ENCODE data around the gene DOCK6.

The DOCK6 gene

DNA sequence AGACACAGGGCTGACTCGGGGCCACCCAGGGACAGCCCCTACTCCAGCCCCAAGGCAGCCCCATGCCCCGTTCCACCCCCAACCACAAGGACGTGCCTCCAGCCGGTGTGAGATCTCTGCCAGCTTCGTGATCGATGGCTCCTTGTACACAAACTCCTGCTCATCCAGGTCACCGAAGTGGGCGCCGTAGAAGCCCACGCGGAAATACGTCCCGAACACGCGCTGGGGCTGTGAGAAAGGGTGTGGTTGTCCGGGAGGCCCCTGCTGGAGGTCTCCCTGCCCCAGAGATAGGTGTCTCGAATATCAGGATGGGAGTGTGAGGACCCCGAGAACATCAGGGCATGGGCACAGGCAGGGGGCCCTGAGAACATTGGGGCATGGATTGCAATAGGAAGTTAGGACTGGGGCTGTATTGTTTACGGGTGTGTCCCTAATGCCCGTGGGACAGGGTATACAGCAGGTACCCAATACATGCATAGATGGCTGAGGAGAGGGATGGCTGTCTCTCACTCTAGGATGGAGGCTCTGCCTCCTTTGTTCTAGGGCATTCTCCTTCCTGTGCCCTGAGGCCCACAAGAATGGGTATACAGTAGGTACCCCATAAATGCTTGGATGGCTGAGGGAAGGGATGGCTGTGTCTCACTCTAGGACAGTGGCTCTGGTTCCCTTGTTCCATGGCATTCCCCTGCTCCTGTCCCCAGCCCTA, 59.7 kb downstream of the DOCK6 start:
- Mint-ChIP-seq H3K27me3 (no peaks in the 10 kb centered on the region), H3K4me3 (no peak overlapping the region), H3K27ac (no peak overlapping the region), H3K36me3 (no peaks in the 10 kb centered on the region), H3K9me3 (ENCODE audit: low read depth) (no peaks in the 10 kb centered on the region), H3K4me1 (ENCODE audit: low read depth) (no peaks in the 10 kb centered on the region)

DNA sequence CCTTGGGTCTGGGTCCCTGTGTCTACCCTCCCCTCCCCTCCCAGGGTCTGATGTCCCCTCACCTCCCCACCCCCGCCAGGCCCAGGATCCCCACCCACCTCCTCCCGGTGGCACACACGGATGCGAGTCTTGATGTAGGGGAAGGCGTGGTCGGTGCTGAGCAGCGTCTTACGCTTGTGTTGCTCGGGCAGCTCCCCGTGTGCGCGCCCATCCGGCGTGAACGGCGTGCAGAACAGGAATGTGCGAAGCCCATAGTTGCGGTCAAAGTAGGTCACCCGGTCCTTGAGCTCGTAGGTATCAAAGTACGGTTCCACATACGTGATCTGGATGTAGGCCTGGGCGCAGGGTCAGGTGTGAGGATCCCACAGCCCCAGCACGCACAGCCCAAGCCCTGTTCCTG, 60.5 kb downstream of the DOCK6 start:
- Mint-ChIP-seq H3K4me1 (ENCODE audit: low read depth) (no peaks in the 10 kb centered on the region), H3K27ac (no peak overlapping the region), H3K27me3 (no peaks in the 10 kb centered on the region), H3K9me3 (ENCODE audit: low read depth) (no peaks in the 10 kb centered on the region), H3K36me3 (no peaks in the 10 kb centered on the region), H3K4me3 (no peak overlapping the region)

DNA sequence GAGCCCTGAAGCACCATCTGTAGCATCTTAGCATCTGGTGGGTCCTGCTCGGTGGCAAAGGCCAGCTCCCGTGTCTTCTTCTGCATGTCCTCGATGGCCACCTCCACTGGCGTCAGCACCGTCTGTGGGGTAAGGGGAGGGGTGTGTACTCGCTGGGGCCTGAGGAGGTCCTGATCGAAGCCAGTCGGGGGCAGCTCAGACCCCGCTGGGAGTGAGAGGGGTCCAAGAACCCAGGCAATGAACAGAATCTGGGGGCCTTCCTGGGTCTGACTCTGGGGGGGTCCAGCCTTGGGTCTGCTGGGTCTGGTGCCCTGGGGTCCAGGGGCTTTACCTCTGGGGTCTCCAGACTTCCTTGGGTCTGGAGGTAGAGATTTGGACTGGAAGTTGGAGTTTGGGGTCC, 61.4 kb downstream of the DOCK6 start:
- H3K4me3 Mint-ChIP-seq = no peak overlapping the region
- H3K36me3 Mint-ChIP-seq = no peaks in the 10 kb centered on the region
- H3K9me3 Mint-ChIP-seq (ENCODE audit: low read depth) = no peaks in the 10 kb centered on the region
- H3K4me1 Mint-ChIP-seq (ENCODE audit: low read depth) = peaks cover 3% of the 10 kb centered on the region
- no peak overlapping the region for H3K27ac Mint-ChIP-seq
- no peaks in the 10 kb centered on the region for H3K27me3 Mint-ChIP-seq

DNA sequence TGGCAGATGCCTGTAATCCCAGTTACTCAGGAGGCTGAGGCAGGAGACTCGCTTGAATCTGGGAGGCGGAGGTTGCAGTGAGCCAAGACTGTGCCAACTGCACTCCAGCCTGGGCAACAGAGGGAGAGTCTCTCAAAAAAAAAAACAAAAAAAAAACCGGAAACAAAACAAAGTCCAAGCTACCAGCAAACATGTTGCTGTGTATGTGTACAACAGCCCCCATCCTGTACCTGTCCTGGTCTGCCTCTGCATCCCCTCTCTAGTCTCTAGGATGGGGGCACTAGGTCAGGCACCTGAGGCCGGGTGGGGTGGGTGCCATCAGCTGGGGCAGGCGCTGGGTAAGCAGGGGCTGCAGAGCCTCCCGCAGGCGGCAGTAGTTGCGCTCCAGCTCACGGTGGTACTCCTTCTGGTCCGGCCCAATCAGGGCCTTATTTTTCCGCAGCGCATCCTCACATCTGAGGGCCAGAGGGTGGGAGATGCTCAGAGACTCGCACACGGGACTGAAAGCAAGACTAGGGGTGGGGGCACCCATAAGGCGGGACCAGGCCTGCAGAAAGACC, 62.2 kb downstream of the DOCK6 start:
- Mint-ChIP-seq H3K27ac (no peak overlapping the region), H3K36me3 (no peaks in the 10 kb centered on the region), H3K4me1 (ENCODE audit: low read depth) (peaks cover 6% of the 10 kb centered on the region), H3K9me3 (ENCODE audit: low read depth) (no peaks in the 10 kb centered on the region), H3K27me3 (no peaks in the 10 kb centered on the region), H3K4me3 (no peak overlapping the region)

DNA sequence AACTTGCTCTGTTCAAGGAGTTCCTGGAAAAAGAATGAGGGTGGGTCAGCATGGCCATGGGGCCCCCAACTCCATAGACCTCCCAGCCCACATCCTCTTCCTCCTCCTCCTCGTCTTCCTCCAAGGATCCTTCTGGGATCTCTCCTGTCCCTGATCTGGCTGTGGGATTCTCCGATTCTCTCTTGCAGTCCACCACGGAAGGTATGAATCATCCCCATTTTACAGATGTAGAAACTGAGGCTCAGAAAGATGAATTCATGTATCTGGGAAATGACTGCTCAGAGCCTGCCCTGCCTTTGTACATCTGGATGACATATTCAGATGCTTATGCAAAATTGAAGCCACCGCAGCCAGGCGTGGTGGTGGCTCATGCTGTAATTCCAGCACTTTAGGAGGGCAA, 62.8 kb downstream of the DOCK6 start:
- H3K4me1 Mint-ChIP-seq (ENCODE audit: low read depth) = peaks cover 6% of the 10 kb centered on the region
- no peaks in the 10 kb centered on the region for H3K9me3 Mint-ChIP-seq (ENCODE audit: low read depth)
- H3K4me3 Mint-ChIP-seq = no peak overlapping the region
- H3K27ac Mint-ChIP-seq = no peak overlapping the region
- H3K36me3 Mint-ChIP-seq = no peaks in the 10 kb centered on the region
- no peaks in the 10 kb centered on the region for H3K27me3 Mint-ChIP-seq

DNA sequence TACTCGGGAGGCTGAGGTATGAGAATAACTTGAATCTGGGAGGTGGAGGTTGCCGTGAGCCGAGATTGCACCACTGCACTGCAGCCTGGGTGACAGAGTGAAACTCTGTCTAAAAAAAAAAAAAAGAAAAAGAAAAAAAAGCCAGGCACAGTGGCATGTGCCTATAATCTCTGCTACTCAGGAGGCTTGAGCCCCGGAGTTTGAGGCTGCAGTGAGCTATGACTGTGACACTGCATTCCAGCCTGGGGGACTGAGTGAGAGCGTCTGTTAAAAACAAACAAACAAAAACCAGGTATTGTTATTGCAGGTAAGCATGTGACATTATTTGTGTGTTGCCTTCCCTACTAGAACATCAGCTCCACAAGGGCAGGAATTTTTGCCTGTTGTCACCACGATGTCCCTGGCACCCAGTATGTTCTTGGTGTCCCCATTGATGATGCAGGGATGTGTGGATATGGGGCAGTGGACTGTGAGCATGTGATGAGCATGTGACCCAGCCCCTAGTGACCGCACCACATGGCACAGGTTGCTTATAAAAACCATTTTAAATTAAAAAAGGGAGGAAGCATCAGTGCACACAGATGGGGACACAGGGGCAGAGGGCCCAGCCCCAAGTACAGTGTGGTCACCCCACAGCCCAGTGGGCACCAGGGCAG, 63.4 kb downstream of the DOCK6 start:
- H3K9me3 Mint-ChIP-seq (ENCODE audit: low read depth) = no peaks in the 10 kb centered on the region
- H3K4me3 Mint-ChIP-seq = peak overlapping the region; percentile 46
- peaks cover 6% of the 10 kb centered on the region for H3K4me1 Mint-ChIP-seq (ENCODE audit: low read depth)
- no peaks in the 10 kb centered on the region for H3K27me3 Mint-ChIP-seq
- H3K27ac Mint-ChIP-seq = no peak overlapping the region
- no peaks in the 10 kb centered on the region for H3K36me3 Mint-ChIP-seq

DNA sequence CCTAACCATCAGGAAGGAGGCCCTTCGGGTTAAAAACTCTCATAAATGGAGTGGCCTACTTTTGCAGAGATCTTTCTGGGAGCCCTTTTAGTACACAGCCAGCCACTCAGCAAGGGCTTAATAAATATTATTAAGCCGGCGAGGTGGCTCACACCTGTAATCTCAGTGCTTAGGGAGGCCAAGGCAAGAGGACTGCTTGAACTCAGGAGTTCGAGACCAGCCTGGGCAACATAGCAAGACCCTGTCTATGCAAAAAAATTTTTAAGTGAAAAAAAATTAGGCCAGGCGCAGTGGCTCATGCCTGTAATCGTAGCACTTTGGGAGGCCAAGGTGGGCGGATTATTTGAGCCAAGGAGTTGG, 64.2 kb downstream of the DOCK6 start:
- Mint-ChIP-seq H3K4me3 (peak overlapping the region; percentile 80), H3K9me3 (ENCODE audit: low read depth) (no peaks in the 10 kb centered on the region), H3K27me3 (no peaks in the 10 kb centered on the region), H3K27ac (no peak overlapping the region), H3K36me3 (no peaks in the 10 kb centered on the region), H3K4me1 (ENCODE audit: low read depth) (peaks cover 6% of the 10 kb centered on the region)

DNA sequence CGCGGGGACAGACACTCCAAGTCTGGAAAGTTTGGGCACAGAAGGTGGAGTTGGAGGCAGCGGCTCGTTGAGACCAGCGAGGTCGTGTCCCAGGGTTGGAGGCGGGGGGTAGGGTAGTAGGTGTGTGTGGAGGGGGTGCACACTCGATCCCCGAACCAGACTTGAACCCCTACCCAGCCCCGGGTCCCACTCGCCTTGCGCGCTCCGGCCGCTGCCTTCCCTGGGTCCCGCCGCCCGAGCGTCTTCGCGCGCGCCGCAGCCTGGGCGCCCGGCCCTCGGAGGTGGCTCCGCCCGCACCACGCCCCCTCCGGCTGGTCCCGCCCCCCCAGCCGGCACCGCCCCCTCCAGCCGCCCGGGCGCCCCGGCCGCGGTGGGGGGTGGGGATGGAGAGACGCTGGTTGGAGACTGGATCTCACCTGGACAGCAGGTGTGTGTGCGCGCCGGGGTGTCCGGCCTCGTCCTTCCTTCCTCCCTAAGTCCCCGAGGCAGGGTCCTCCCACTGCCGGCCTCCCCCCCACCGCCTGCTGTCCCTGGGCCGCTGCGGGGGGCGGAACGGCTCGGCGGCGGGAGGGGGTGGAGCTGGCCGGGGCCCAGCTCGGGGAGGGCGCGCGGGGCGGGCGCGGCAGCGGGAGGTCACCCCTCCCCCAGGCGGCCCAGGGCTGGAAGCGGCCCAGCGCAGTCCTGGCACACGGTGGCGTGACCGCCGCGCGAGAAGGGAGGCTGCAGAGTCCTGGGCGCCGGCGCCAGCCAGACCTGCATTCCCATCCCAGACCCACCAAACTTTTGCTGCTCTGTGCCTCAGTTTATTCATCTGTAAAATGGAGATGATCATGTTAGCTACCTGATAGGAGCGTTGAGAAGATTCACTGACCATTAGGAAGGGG, 64.8 kb downstream of the DOCK6 start, which contains the start of gene KANK2:
TSS of gene KANK2 (minus strand) at position 255 of the 884 bp plus-strand sequence. CDS start 3,034 bp downstream, outside the sequence.
- Mint-ChIP-seq H3K27me3 (no peaks in the 10 kb centered on the region), H3K4me3 (peak within 1 kb of the TSS; percentile 80), H3K4me1 (ENCODE audit: low read depth) (peaks cover 6% of the 10 kb centered on the region), H3K27ac (no peak within 1 kb of the TSS), H3K36me3 (no peaks in the 10 kb centered on the region), H3K9me3 (ENCODE audit: low read depth) (no peaks in the 10 kb centered on the region)

DNA sequence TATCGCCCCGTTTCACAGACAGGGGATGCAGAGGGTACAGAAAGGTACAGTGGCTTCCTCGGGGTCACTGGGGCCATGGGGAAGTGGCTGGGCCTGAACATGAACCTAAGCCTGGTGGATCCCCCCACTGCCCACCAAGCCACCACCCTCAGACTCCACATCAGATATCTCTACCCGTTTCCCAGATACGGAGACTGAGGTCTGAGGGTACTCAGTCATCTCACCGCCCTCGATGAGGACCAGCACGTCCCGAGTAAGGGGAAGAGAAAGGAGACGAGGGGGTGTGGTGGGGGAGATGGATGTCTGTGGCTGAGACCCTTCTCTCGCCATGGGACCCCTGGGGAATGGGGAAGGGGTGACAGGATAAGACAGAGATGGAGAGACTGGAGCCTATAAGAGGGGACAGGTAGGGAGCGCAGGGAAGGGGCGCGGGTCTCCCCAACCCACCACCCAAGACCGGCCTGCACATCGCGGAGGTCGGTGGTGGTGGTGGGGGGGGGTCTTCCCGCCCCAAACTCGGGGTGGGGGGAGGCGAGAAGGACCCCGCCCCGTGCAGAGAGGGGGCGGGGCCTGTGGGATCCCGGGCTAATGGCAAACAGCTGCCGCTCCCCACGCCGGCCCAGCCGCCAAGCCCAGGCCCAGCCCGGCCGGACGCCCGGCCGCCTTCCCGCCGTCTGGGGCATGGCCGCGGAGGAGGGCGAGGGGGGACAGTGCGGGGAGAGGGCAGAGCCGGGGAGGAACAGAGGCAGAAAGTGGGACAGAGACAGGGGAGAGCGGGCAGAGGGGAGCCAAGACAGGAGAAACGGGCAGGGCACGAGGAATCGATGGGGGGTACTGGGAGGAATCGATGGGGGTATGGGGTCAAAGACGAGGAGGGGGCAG, 65.7 kb downstream of the DOCK6 start:
- Mint-ChIP-seq H3K36me3 (no peaks in the 10 kb centered on the region), H3K27me3 (no peaks in the 10 kb centered on the region), H3K4me3 (peak overlapping the region; percentile 67)

DNA sequence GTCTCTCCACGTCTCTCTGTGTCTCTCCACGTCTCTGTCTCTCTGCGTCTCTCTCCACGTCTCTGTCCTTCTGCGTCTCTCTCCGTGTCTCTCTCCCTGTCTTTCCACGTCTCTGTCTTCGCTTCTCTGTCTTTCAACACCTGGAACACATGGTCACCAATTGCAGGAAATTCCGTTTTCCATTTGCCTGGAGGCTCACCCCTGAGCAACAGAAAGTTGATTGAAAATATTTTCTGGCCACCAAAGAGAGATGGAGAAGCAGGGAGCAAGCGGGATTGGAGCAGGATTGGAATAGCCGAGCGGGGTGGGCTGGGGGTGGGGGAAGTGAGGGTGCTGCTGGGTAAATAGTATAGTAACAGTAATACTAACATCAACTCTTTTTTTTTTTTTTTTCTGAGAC, 66.6 kb downstream of the DOCK6 start:
- Mint-ChIP-seq H3K27ac (no peak overlapping the region), H3K36me3 (no peaks in the 10 kb centered on the region), H3K4me3 (no peak overlapping the region), H3K9me3 (ENCODE audit: low read depth) (no peaks in the 10 kb centered on the region), H3K27me3 (no peaks in the 10 kb centered on the region), H3K4me1 (ENCODE audit: low read depth) (peaks cover 6% of the 10 kb centered on the region)

More for the DNA sequence above, 65.7 kb downstream of the DOCK6 start:
- H3K4me1 Mint-ChIP-seq (ENCODE audit: low read depth) = peaks cover 6% of the 10 kb centered on the region
- H3K9me3 Mint-ChIP-seq (ENCODE audit: low read depth) = no peaks in the 10 kb centered on the region
- no peak overlapping the region for H3K27ac Mint-ChIP-seq

DNA sequence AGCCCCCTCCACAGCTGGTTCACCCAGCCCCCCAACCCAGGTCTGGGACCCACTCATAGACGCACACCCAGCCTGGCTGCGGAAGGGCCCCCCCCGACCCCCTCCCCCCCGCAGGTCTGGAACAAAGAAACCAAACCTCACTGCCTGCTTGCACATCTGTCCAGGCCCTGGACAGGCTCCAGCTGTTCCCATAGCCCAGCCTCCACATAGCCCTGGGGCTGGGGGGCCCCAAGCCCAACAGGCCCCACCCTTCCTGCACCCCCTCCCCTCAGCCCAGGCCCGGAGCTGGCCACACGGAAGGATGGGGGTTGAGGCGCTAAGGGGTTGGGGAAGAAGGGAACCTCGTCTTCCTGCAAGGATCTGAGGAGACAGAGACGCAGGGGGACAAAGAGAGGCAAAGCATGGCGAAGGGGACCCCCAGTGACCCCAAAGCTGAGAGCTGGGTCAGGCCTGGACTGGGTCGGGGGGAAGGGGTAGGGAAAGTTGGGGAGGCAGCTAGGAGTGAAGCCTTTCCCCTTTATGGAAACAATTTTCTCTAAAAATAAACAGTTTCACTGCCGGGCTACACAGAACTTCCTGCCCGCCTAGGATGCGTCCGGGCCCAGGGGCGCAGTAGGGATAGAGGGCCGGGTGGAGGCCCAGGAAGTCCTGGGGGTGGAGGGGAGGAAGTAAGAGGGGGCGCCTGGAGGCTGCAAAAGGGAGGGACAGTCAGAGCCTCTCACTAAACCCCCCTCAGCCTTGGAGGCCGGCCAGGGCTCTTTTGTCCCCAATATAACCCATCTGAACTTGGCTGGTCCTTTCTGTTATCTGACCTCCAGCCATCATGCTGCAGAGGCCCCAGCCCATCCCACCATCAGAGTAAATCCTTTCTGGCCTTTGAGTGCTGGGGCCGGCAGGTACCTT, 67.4 kb downstream of the DOCK6 start:
- H3K4me1 Mint-ChIP-seq (ENCODE audit: low read depth) = peaks cover 6% of the 10 kb centered on the region
- H3K4me3 Mint-ChIP-seq = no peak overlapping the region
- H3K36me3 Mint-ChIP-seq = no peaks in the 10 kb centered on the region
- no peak overlapping the region for H3K27ac Mint-ChIP-seq
- no peaks in the 10 kb centered on the region for H3K9me3 Mint-ChIP-seq (ENCODE audit: low read depth)
- H3K27me3 Mint-ChIP-seq = no peaks in the 10 kb centered on the region

DNA sequence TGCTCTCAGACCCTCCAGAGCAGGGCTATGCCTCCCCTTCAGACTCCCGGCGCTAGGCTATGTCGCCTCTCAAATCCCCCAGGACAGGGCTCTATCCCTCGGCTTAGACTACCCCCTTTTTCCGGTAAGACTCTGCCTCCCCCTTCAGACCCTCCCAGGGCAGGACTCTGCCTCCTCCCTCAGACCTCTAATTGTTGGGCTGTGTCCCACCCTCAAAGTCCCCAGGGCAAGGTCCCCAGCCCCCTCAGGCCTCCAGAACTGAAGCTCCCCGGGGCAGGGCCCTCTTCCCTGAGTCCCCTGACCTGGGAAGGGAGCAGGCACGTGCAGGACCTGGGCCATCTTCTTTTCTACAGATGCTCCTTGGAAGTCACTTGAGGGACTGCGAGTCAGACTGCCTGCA, 68.2 kb downstream of the DOCK6 start:
- H3K27ac Mint-ChIP-seq = no peak overlapping the region
- no peaks in the 10 kb centered on the region for H3K36me3 Mint-ChIP-seq
- no peak overlapping the region for H3K4me3 Mint-ChIP-seq
- H3K9me3 Mint-ChIP-seq (ENCODE audit: low read depth) = no peaks in the 10 kb centered on the region
- no peaks in the 10 kb centered on the region for H3K27me3 Mint-ChIP-seq
- peaks cover 6% of the 10 kb centered on the region for H3K4me1 Mint-ChIP-seq (ENCODE audit: low read depth)
